WI38 (cell line): ENCODE data around the gene SDK2.

Experiments
- H3K4me3 ChIP-seq: 2 replicates; pipeline ENCODE4 v1.5.1; 2011; ENCODE audit warnings: low read depth, mild to moderate bottlenecking, control low read depth, low read length
- TF ChIP-seq, protein P1 (sequence below): IDR thresholded peaks from 2 replicates; pipeline ENCODE4 v1.5.1; 2012; ENCODE audit warnings: low read depth, mild to moderate bottlenecking, control low read depth, low read length

The SDK2 gene

GRCh38 chr17:73598212-73598611, 46.0 kb downstream of the SDK2 start:
- H3K4me3 ChIP-seq = no peak overlapping the region
- TF ChIP-seq, protein P1, sequence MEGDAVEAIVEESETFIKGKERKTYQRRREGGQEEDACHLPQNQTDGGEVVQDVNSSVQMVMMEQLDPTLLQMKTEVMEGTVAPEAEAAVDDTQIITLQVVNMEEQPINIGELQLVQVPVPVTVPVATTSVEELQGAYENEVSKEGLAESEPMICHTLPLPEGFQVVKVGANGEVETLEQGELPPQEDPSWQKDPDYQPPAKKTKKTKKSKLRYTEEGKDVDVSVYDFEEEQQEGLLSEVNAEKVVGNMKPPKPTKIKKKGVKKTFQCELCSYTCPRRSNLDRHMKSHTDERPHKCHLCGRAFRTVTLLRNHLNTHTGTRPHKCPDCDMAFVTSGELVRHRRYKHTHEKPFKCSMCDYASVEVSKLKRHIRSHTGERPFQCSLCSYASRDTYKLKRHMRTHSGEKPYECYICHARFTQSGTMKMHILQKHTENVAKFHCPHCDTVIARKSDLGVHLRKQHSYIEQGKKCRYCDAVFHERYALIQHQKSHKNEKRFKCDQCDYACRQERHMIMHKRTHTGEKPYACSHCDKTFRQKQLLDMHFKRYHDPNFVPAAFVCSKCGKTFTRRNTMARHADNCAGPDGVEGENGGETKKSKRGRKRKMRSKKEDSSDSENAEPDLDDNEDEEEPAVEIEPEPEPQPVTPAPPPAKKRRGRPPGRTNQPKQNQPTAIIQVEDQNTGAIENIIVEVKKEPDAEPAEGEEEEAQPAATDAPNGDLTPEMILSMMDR = no peak

DNA sequence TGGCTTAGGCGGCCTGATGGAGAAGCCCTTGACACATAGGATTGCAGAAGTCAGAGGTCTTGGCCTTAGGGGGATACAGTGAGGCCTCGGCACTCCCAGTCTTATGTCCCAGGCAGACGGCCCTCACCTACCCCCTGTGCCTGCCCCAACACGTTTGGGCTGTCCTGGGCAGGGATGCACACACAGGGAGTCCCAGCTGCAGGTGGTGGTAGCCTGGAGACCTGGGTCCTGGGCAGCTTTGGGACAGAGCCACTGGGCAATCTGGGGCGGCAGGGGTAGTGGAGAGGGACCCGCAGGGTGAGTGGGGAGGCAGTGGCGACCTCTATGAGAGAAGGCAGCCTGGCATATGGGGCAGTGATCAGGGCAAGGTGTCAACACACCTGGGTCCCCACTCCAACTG, 48.3 kb downstream of the SDK2 start:
- H3K4me3 ChIP-seq = no peak overlapping the region
- TF ChIP-seq, protein P1 = no peak

GRCh38 chr17:73595479-73595878, 48.8 kb downstream of the SDK2 start:
- H3K4me3 ChIP-seq = no peak overlapping the region
- TF ChIP-seq, protein P1 = no peak

- TF ChIP-seq, protein P1 = no peak
- no peak overlapping the region for H3K4me3 ChIP-seq
These were observed 49.2 kb downstream of the SDK2 start for GRCh38 chr17:73595068-73595467.

GRCh38 chr17:73594598-73594997, 49.6 kb downstream of the SDK2 start:
- TF ChIP-seq, protein P1 = no peak

GRCh38 chr17:73594025-73594424, 50.2 kb downstream of the SDK2 start:
- TF ChIP-seq, protein P1 = no peak
- H3K4me3 ChIP-seq = no peak overlapping the region

More at GRCh38 chr17:73594598-73594997, 49.6 kb downstream of the SDK2 start:
- no peak overlapping the region for H3K4me3 ChIP-seq

DNA sequence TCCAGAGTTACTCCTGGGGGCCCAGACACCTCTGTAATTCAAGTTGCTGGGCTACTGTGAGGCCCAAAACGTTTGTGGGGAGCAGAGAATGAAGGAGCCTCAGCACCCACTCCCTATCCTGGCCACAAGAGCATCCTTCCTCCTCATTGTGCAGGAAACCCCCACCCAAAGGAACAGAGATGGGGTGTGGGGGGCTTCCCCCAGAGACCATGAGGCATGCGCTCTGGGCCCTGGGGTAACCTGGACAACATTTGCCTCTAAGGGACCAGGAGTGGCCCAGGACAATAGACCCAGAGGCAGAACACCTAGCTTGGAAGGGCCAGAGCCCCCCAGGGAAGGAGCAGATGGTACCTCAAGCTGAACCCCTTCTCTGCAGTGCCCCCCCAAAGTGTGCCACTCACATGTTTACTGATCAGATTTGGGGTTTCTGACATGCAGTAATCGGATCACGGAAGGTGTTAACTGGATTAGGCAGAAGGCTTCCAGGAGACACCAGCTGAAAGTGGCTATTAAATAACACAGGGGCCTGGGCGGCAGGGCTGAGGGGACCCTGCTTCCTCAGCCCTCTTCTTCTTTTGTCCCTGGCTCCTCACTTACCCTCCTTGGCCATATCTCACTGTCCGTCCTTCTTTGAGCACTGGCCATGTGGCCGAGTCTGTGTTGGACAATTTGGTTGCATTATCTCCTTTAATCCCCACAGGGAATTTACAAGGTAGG, 50.8 kb downstream of the SDK2 start:
- H3K4me3 ChIP-seq = no peak overlapping the region
- TF ChIP-seq, protein P1 = no peak
